ENCODE results near the gene LHFPL4.
"Not testable (repeated sequence)": the region's sequence is repeated elsewhere in the genome, so short reads cannot be mapped to it uniquely, and the experiment has no call there.

GRCh38 chr3:9601006-9601581 lies 47.5 kb upstream of the LHFPL4 start:
- TF ChIP-seq CTCF (conservative IDR thresholded peaks at IDR 0.05; ENCODE audit: low read depth, low read length); EZH2 (IDR thresholded peaks at IDR 0.05; ENCODE audit: borderline replicate concordance, low read depth, low read length, poor library complexity, severe bottlenecking): not testable (repeated sequence)

Measured in A673 (cell line).